Measurements from ENCODE around the gene TFF3.
A peak's percentile ranks its signal among the peaks of the same experiment; 100 is the strongest.

- TF ChIP-seq CTCF (IDR thresholded peaks at IDR 0.05; ENCODE audit: low read length) (peak; percentile 19), EZH2 (optimal IDR thresholded peaks at IDR 0.05; ENCODE audit: low read depth, low read length) (no peak)
Observed at GRCh38 chr21:42360317-42360716, 45.1 kb upstream of the TFF3 start.

Measured in MM.1S (cell line).